Right cardiac atrium (tissue), 5 donors: Measurements from ENCODE around the gene AKR7A3. TPM values are rescaled to one million over a fixed set of nuclear protein-coding genes. Genes with fewer than 3 reads are reported as not detected.
"Not testable (repeated sequence)": the region's sequence is repeated elsewhere in the genome, so short reads cannot be mapped to it uniquely, and the experiment has no call there.

ENCODE experiments used
- ATAC-seq, 2 donors: fragments of 200-7000 bp; cut with Tn5 transposase; one replicate each; pipeline versions ENCODE4 v1.8.0 to v1.9.1; 2020; ENCODE audit warnings: moderate library complexity in 2 of 2, mild to moderate bottlenecking in 1 of 2
- DNase-seq, 3 donors: peaks; one replicate each; pipeline ENCODE4 v3.0.0-alpha.2; 2020
- H3K27ac ChIP-seq: one replicate; pipeline ENCODE4 v1.5.1; 2013; ENCODE audit warnings: mild to moderate bottlenecking, low read length, control low read depth, moderate library complexity
- H3K27me3 ChIP-seq: one replicate; pipeline ENCODE4 v1.6.1; 2013; ENCODE audit not compliant: control insufficient read depth, insufficient read depth
- H3K4me1 ChIP-seq: one replicate; pipeline ENCODE4 v1.6.1; 2013; ENCODE audit warnings: low read length; ENCODE audit not compliant: control insufficient read depth, insufficient read depth
- H3K4me3 ChIP-seq: one replicate; pipeline ENCODE4 v1.5.1; 2013; ENCODE audit warnings: low read length, control low read depth
- H3K9me3 ChIP-seq: one replicate; pipeline ENCODE4 v1.6.1; 2013; ENCODE audit warnings: low read length; ENCODE audit not compliant: control insufficient read depth
- WGBS: extraction: QIAGEN DNeasy Blood & Tissue Kit; methylation state at CpG from one replicate; pipeline ENCODE4 v1.1.7; 2013; 5-methylcytosine and 5-hydroxymethylcytosine counted together
- intact Hi-C, 4 donors: fragments of 100-400 bp; cut with DNase I; formaldehyde crosslinking; loops; one replicate each; pipeline versions ENCODE4 v1.11.0 to v1.14.0; 2022 to 2023
- polyA plus RNA-seq: library from polyadenylated mRNA; stranded (reverse); fragments of 200-250 nt; gene quantifications from one replicate; pipeline ENCODE4 v1.2.3, GENCODE V29; 2013
- total RNA-seq, 4 donors: library from RNA; stranded (reverse); fragmentation: NEBNext Ultra II Directional; extraction: Animal tissue kit (Norgen Biotek cat#: 25700); gene quantifications; one replicate each; pipeline ENCODE4 v1.2.1, GENCODE V29; 2021
- donor health status: healthy with polysubstance abuse.
- donor health status: DM: no; HTN: yes; CAD: no.
- donor health status: DM: no; HTN: no; CAD: no.
- donor health status: DM: no; HTN: yes; CAD: no; lungs with severe emphysema.
- donor health status: DM: yes; HTN: yes; CAD: no.

The AKR7A3 gene
- total and polyA plus RNA-seq, 5 donors, result 0.17 to 0.26 (median 0.21) TPM; not detected in 1

DNA sequence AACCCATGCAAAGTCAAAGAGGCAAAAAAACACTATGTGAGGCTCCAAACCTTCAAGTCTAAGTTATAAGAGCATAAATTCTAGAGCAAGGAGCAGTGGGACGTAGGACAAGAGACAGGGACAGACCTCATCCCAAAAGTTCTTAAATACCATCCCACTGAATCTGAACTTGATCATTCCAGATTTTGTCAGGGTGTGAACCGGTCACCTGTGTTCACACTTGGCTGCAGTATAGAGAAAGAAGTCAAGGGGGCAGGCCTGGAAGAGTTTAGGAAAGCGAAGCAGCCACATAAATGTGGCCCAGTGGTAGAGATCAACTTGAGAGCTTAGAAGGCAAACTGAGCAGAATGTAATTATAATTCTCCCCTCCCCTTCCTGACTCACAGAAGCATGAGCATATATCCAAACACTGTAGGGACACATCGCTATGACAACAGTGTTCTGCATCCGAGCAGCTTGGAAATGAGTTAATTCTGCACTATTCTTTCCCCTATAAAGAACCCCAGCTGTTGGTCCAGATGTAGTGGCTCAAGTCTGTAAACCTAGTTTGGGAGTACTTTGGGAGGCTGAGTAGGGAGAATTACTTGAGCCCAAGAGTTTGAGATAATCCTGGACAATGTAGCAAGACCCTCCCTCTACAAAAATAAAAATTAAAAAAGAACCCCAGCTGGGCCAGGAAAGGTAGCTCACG, 20.7 kb upstream of the AKR7A3 start:
- Histone ChIP-seq H3K27ac (no peak overlapping the region), H3K27me3 (no peaks in the 10 kb centered on the region), H3K9me3 (no peaks in the 10 kb centered on the region), H3K4me3 (no peak overlapping the region), H3K4me1 (no peaks in the 10 kb centered on the region)
- no peak for ATAC-seq
- intact Hi-C loops, result no loop called here
- DNase-seq, result no peak
- WGBS, result 88% methylated on average over 6 of the region's 6 CpGs

DNA sequence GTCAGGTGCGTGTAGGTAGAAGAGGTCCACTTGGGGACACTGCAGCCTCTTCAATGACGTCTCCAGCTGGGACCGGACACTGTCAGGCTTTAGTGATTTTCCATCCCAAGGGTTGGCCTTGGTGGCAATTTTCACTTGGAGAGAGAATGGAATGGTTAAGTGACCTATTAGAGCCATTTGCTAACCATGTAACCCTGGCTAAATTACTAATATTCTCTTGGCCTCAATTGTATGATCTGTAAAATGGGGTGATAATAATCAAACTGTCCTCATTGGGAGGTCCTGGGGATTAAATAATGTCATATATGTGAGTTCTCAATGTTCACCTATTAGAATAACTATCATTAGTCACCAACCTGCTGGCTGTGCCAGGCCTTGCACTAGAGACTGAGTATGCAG, 19.9 kb upstream of the AKR7A3 start:
- DNase-seq, result no peak
- Histone ChIP-seq H3K4me1 (no peaks in the 10 kb centered on the region), H3K27me3 (no peaks in the 10 kb centered on the region), H3K27ac (no peak overlapping the region), H3K4me3 (no peak overlapping the region), H3K9me3 (no peaks in the 10 kb centered on the region)
- ATAC-seq, result no peak
- intact Hi-C loops, result no loop called here
- WGBS, result 98% methylated on average over 3 of the region's 3 CpGs

DNA sequence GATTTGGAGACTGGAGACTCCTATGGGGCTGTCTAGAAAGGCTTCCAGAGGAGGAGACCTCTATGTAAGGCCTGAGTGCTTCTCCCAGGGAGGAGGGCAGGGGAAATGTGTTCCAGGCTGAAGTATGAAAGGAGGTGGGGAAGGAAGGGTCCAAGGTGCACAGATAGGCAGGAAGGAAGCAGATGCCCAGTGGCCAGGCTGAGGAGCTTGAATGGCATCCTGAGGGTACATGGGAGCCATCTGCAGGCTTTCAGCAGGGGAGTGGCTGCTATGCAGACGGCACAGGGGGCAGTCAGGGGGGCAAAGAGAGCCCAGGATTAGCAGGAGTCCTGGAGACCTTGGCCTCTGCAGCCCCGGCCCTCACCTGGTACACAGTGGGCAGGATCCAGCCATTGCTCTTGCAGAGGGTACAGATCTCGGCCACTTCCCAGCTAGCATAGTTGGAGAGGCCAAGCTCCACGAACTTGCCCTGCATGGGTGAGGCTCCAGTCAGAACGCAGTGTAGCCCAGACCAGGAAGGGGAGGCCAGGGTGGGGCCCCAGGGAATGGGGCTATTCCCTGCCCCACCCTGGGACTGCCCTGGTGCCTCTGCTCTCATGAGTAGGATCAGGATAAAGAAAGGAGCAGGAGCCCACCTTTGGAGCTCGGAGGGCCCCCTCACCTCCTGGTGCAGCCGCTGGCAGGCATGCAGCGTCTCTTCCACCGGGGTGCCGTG, 19.4 kb upstream of the AKR7A3 start:
- H3K27ac ChIP-seq, result no peak overlapping the region
- no peaks in the 10 kb centered on the region for H3K4me1 ChIP-seq
- no peak for DNase-seq
- 89% methylated on average over 10 of the region's 10 CpGs for WGBS
- H3K9me3 ChIP-seq, result no peaks in the 10 kb centered on the region
- intact Hi-C loops, result no loop called here
- no peaks in the 10 kb centered on the region for H3K27me3 ChIP-seq
- ATAC-seq, result no peak
- no peak overlapping the region for H3K4me3 ChIP-seq

DNA sequence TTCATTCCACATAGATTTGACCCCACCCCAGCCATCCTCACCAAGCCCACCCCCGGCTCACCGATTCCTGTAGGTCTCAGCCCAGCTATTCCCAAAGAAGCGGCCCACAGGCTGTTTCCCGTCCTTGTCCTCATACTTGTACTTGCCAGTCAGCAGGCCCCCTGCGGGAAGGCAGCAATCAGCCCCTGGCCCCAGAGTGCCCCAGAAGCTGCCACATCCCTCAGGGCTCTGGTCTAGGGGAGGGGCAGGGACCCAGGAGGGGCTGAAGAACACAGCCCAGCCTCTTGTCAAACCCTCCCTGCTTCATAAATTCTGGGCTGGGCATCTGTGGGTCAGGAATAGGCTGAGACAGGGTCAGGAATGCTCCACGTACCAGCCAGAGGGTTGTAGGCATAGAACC, 18.4 kb upstream of the AKR7A3 start:
- H3K27me3 ChIP-seq, result no peaks in the 10 kb centered on the region
- H3K4me3 ChIP-seq, result no peak overlapping the region
- 96% methylated on average over 6 of the region's 6 CpGs for WGBS
- H3K4me1 ChIP-seq, result no peaks in the 10 kb centered on the region
- no peaks in the 10 kb centered on the region for H3K9me3 ChIP-seq
- H3K27ac ChIP-seq, result no peak overlapping the region
- intact Hi-C loops, result no loop called here
- DNase-seq, result no peak
- no peak for ATAC-seq

DNA sequence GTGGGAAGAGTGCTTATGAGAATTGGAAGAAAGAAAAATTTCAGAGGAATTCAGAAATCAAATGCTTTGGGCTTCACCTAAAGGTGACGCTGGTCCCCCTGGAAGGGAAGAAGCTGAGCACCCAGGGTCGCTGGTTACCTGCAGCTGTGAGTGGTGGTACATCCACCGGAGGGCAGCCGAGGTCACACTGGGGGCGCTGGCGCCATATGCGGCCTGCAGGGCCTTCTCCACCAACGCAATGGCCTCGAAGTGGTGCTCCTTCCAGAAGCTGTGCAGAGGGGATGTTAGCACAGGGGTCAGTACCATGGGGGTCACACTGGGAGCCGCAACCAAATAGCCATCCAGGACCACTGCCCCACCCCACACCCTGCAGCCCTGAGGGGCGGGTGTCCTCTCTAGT, 17.3 kb upstream of the AKR7A3 start:
- WGBS, result 84% methylated on average over 11 of the region's 11 CpGs
- no peaks in the 10 kb centered on the region for H3K27me3 ChIP-seq
- no peaks in the 10 kb centered on the region for H3K9me3 ChIP-seq
- no peaks in the 10 kb centered on the region for H3K4me1 ChIP-seq
- ATAC-seq (no peak), DNase-seq (no peak)
- H3K27ac ChIP-seq, result no peak overlapping the region
- intact Hi-C loops, result no loop called here
- no peak overlapping the region for H3K4me3 ChIP-seq

DNA sequence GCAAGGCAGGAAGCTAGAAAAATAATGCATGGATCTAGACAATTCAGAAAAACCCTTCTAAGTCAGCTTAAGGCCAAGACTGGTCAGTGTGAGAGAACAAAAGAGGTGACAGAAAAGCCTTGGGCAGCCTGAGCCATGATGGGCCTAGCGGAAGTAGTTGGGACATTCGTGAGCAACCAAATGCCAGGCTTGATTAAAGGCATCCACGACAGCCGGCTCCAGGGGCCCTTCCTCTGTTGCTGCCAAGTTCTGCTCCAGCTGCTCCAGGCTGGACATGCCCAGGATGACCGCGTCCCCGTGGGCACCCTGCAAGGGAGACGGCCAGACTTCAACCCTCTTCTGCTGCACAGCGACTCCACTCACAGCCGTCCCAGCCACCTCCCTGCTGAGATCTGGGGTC, 15.5 kb upstream of the AKR7A3 start:
- 90% methylated on average over 10 of the region's 10 CpGs for WGBS
- intact Hi-C loops, H3K9me3 ChIP-seq, H3K4me1 ChIP-seq, H3K27me3 ChIP-seq, ATAC-seq, H3K4me3 ChIP-seq, H3K27ac ChIP-seq, DNase-seq: not testable (repeated sequence)

DNA sequence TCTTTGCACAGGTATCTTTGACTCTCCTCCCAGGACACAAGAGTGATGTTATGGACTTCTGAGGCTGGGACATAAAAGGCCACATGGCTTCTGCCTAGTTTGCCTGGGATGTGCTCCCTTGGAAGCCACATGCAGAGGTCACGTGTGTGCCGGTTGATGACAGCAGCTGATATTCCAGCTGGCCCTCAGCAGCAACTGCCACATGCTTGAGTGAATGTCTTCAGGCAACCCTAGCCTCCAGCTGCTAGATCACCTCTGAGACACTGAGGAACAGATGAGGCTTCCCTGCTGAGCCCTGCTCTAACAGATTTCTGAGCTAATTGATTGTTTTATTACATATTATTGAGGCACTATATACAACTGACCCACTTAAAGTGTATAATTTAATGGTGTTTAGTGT, 11.6 kb upstream of the AKR7A3 start:
- DNase-seq, result no peak
- WGBS, result 89% methylated on average over 2 of the region's 2 CpGs
- H3K4me3 ChIP-seq, result no peak overlapping the region
- H3K9me3 ChIP-seq, result no peaks in the 10 kb centered on the region
- H3K27ac ChIP-seq, result no peak overlapping the region
- ATAC-seq, result no peak
- intact Hi-C loops, result no loop called here
- no peaks in the 10 kb centered on the region for H3K27me3 ChIP-seq
- no peaks in the 10 kb centered on the region for H3K4me1 ChIP-seq

DNA sequence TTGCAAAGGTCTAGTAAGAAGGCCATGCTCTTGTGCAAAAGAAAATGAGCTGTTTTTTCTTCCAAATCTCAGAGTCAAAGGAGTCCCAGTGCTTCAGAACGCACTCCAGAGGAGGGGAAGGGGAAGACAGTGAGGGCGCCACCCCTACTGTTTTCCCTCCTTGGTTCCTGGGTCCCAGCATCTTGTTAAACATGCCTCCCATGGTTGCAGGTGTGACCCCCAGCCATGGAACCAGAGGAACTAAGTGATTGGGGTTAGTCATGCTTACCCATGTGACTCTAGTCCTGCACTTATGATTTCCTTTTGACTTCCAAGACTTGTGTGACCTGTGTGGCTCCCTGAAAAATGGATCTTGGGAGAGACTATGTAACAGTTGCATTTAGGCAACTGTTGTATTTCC, 6.1 kb upstream of the AKR7A3 start:
- H3K4me1 ChIP-seq, result no peaks in the 10 kb centered on the region
- intact Hi-C loops, result no loop called here
- 96% methylated on average over 2 of the region's 2 CpGs for WGBS
- no peak for ATAC-seq
- H3K27me3 ChIP-seq, result no peaks in the 10 kb centered on the region
- no peak overlapping the region for H3K4me3 ChIP-seq
- no peak overlapping the region for H3K27ac ChIP-seq
- no peak for DNase-seq
- H3K9me3 ChIP-seq, result peaks cover 3% of the 10 kb centered on the region

DNA sequence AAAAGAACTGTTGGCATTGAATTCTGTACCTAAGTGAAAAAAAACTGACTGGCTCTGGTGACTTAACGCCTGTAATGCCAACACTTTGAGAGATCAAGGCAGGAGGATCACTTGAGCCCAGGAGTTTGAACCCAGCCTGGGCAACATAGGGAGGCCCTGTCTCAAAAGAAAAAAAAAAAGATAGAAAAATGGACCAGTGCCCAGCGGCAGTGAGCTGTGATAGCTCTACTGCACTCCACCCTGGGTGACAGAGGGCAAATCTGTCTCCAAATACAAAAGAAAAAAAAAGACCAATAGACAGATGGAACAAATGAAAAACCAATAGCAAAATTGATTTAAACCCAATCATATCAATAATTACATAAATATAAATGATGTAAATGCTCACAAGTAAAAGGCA, 674 bp upstream of the AKR7A3 start:
- peak overlapping the region; percentile 5 for H3K4me3 ChIP-seq
- H3K4me1 ChIP-seq, result no peaks in the 10 kb centered on the region
- no peaks in the 10 kb centered on the region for H3K9me3 ChIP-seq
- no peak overlapping the region for H3K27ac ChIP-seq
- intact Hi-C loops, result no loop called here
- no peaks in the 10 kb centered on the region for H3K27me3 ChIP-seq
- 24% methylated on average over 2 of the region's 2 CpGs for WGBS
- ATAC-seq (peak; percentile 53 to 58), DNase-seq (no peak)

DNA sequence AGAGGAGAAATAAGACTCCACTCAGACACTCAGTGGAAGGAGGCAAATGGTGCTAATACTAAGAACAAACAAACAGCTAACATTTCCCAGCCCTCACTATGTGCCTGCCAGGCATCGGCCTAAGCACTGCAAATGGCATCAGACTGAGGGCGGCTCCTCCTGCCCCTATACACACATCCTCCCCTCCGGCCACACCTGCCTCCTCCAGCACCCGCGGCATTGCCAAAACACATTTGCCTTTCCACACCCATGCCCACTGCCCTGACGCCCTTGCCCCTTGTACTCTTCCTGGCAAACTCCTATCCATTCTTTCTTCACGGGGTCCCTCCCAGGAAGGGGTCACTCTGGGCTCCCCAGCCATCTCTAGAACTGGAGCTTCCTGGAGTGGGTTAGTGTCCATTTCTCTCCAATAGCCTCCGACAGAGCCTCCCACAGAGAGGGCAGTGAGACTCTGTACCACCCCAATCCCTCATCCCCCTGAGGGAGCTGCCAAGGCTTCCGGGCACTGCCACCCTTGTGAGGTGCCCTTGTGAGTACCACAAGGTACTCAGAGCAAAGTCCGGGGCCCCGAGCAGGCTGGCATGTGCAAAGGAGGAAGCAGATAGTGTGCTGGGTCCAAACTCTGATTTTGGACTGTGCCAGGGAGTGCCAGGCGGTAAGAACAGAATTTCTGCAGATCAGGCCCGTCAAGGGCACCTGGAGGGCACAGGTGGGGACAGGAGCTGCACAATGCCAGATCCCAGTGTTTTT, 959 bp downstream of the AKR7A3 start:
- ATAC-seq, result peak in 1 of 2 donors; percentile 14
- DNase-seq, result no peak
- Histone ChIP-seq H3K9me3 (no peaks in the 10 kb centered on the region), H3K27me3 (no peaks in the 10 kb centered on the region), H3K4me3 (no peak overlapping the region), H3K27ac (no peak overlapping the region), H3K4me1 (no peaks in the 10 kb centered on the region)
- intact Hi-C loops, result no loop called here
- 91% methylated on average over 13 of the region's 13 CpGs for WGBS

DNA sequence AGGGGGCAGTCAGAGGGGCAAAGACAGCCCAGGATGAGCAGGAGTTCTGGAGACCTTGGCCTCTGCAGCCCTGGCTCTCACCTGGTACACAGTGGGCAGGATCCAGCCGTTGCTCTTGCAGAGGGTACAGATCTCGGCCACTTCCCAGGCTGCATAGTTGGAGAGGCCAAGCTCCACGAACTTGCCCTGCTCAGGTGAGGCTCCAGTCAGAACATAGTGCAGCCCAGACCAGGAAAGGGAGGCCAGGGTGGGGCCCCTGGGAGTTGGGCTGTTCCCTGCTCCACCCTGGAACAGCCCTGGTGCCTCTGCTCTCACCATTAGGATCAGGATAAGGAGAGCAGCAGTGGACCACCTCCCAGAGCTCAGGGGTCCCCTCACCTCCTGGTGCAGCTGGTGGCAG, 2.8 kb downstream of the AKR7A3 start:
- 89% methylated on average over 3 of the region's 3 CpGs for WGBS
- H3K27ac ChIP-seq, intact Hi-C loops, H3K4me1 ChIP-seq, H3K4me3 ChIP-seq, H3K9me3 ChIP-seq, DNase-seq, ATAC-seq, H3K27me3 ChIP-seq: not testable (repeated sequence)
